DMS 273 (cell line): ENCODE results near the gene S100A12.

Experiments used
- DNase-seq: peaks from one replicate; lab custom pipeline; 2025; ENCODE audit not compliant: unreplicated experiment; lab: John Stamatoyannopoulos, UW

The S100A12 gene

DNA sequence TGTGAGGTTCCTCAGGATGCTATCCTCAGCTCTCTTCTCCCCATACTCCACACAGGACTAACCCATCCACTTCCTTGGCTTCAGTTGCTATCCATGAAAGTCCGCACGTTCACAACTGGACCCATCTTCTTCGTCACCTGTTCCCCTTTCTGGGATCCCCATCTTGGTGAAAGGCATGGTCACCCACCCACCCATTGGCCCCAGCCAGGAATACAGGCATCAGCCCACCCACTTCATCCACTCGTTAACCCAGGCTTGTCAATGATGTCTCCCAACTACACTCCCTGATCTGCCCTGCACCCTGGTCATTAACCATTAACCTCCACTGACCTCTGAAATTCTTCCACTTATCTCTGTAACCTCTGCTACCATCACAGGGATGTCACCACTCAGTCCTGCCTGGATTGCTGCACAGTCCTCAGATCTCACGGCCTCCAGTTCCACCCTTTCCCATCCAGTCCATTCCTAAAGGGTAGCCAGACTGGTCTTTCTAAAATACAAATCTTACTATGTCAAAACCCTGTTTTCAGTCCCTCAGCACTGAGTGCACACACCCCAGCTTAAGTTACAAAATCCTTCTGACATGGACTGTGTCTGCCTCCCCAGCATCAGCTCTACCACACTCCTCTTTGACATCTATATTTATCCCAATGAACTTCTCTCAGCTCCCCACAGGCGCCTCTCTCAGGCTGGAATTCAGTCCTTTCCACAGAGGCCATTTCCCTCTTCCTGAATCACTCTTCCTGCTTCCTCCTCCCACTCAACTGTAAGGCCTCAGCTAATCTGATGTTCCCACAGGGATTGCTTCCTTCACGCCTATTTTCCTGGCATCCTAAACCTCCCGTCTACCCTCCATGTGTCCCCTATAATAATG lies 37.2 kb downstream of the S100A12 start:
- no peak for DNase-seq

DNA sequence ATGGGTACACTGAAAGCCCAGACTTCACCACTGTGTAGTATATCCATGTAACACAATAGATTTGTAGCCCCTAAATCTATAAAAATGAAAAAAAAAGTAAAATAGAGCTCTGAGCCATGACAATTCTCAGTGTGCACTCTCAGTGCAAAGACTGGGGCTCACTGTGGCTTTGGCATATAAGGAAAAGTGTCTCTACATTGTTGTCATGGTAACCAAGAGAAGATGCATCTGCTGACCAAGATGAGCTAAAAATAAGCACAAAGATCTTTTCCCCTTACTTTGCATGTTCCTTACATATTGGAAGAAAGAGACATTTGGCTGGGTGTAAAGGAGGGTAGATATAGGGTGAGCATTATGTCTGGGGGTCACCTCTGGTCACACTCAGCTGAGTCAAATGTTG lies 38.8 kb downstream of the S100A12 start:
- no peak for DNase-seq

DNA sequence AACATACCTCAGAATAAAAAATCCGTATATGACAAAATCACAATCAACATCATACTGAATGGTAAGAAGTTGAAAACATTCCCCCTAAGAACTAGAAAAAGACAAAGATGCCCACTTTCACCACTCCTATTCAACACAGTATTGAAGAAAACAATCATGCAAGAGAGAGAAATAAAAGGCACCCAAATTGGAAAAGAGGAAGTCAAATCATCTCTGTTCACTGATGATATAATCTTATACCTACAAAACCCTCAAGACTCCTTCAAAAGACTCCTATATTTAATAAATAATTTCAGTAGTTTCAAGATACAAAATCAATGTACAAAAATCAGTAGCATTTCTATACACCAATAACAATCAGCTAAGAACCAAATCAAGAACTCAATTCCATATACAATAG lies 41.5 kb downstream of the S100A12 start:
- DNase-seq, result no peak

DNA sequence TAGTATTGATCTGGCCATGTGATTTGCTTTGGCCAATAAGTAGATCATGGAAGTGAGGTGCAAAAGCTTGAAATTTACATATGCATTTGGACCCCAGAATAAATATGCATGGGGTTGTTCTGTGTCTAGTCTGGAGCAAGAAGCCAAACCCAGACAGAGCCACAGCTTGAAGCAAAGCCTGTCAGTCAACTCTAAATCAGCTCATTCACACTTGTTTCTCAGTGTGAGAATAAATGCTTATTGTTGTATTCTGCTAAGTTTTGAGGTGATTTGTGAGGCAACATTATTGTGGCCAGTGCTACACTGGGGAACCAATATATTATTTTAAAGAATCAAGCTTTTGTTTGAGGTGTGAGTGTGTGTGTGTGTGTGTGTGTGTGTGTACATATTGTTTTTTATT lies 50.5 kb downstream of the S100A12 start:
- no peak for DNase-seq
